Left forelimb (tissue), 1 donor: ENCODE data around the gene PSMC2.
"Not testable (repeated sequence)": the region's sequence is repeated elsewhere in the genome, so short reads cannot be mapped to it uniquely, and the experiment has no call there.

ENCODE experiments used
- DNase-seq: peaks from one replicate; pipeline ENCODE4 v3.0.0-alpha.2; 2018; ENCODE audit warnings: low spot score

Gene PSMC2

GRCh38 chr7:103379270-103379975, 32.0 kb downstream of the PSMC2 start:
- DNase-seq: no peak

GRCh38 chr7:103380395-103381191, 33.1 kb downstream of the PSMC2 start:
- DNase-seq: no peak

DNA sequence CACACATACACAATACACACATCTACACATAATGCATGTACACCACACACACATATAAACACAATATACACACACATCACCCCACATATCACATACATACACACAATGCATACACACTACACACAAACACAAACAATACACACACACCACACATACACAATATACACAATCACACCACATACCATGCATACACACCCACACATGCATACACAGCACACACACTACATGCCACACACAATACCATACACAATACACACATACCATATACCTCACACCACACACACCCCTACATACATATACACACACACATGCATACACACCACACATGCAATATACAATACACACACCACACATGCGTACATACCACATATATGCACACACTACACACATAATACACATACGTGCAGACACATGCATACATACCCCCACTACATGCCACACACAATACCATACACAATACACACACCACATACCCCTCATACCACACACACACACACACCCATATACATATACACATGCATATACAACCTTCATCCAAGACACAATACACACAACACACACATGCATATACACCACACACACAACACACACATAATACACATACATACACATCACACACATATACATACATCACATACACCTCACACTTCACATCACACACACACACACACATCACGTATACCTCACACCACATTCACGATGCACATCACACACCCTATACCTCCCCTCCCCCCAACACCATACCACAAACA, 34.0 kb downstream of the PSMC2 start:
- no peak for DNase-seq

DNA sequence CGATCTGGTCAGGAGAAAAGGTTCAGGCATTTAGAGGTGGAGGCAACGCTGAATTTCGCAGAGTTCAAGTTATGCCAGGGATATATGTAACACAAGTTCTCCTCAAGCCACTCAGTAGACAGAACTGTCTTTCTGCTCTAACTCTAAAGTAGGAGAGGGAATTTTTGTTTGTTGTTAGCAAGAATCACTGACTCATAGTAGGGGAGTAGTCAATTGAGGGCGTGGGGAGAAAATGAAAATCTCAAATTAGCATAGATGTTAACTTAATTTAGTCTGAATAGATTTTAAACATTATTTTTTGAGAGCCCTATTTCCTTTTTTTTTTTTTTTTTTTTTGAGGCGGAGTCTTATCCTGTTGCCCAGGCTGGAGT, 34.6 kb downstream of the PSMC2 start:
- no peak for DNase-seq

- no peak for DNase-seq
These were observed 39.8 kb downstream of the PSMC2 start for GRCh38 chr7:103387242-103387641.

GRCh38 chr7:103388469-103389140, 41.2 kb downstream of the PSMC2 start:
- no peak for DNase-seq

GRCh38 chr7:103389263-103389662, 41.8 kb downstream of the PSMC2 start:
- DNase-seq: no peak

DNA sequence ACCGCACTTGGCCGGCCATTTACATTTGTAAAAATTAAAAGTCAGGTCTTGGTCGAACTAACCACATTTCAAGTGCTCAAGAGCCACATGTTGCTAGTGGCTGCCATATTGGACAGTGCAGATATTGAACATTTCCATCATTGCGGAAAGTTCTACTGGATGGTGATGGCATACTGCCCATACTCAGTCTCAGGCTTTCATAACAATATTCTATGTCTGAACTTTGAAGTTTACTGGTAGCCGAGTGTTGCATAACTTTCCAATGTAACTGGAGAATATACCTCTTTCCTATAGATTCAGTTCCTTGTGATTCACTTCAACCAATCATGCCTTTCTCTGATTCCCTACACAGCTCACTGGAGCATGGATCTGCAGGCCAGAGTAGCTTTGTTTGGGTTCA, 43.7 kb downstream of the PSMC2 start:
- DNase-seq: no peak

DNA sequence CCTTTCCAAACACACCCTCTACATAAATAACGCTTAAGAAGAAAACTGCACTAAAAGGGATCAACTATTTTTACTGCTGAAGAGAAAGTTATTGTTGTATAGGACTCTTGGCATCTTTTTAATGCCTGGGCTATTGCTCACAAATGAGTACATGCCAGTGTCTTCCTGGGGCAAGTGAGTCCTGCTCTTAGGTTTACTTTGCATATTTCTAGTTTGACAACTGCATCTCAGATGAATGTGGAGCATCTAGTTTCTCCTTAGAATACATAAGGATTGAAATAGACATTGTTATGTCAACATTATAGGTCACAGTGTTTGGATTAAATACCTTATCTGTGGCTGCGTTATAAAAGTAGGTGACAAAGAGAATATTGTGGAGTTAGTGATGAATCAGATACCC, 44.5 kb downstream of the PSMC2 start:
- DNase-seq: no peak

GRCh38 chr7:103394566-103394965, 47.1 kb downstream of the PSMC2 start:
- no peak for DNase-seq

DNA sequence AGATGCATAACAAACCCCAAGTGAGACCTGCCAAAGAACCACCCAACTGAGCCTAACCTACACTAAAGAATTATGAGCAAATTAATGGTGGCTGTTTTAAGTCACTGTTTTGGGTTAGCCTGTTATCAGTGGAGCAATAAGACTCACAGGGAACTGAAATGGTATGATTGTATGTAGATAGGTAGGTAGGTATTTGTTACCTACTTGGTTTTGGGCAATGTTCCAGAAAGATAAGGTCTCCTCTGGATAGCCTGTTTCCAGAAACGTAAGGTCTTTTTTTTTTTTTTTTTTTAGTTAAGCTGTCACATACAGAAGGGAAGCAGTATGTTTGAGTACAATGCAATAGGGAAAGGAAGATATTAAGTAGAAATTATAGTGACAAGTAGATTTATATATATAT, 47.6 kb downstream of the PSMC2 start:
- no peak for DNase-seq

DNA sequence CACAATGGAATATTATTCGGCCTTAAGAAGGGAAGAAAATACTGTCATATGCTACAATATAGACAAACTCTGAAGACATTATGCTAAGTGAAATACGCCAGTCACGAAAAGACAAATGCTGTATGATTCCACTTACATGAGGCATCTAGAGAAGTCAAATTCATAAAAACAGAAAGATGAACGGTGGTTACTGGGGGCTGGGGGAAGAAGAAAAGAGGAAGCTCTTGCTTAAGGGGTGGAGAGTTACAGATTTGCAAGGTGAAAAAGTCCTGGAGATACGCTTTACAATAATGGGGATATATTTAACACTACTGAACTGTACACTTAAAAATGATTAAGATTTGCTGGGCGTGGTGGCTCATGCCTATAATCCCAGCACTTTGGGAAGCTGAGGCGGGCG, 49.0 kb downstream of the PSMC2 start:
- DNase-seq: no peak

DNA sequence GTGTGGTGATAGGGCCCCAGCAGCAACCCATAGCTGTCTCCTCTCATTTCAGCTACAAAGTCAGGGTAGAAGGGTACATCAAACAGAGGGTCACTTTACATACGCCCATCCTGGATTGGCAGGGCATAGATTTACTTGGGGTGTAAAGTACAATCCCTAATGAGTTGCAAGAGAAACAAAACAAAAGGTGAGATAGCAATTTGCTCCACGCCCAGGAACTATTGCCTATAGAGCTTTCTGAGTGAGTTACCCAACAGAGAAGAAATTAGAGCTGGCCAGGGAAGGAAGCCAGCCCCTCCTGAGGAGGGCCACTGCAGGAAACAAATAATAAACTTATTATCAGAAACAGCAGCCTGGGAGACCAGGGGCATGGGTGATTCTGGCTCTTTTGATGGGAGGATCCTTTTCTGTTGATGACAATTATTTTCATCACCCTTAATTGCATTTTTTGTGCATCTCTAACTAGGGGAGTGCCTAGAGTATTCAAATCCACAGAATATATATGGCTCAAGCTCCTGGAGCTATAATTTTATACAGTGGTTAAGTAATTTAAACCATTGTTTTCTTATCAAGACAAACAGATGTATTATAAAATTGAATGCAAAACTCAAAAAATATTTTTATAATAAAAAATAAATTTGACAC, 51.2 kb downstream of the PSMC2 start:
- no peak for DNase-seq

DNA sequence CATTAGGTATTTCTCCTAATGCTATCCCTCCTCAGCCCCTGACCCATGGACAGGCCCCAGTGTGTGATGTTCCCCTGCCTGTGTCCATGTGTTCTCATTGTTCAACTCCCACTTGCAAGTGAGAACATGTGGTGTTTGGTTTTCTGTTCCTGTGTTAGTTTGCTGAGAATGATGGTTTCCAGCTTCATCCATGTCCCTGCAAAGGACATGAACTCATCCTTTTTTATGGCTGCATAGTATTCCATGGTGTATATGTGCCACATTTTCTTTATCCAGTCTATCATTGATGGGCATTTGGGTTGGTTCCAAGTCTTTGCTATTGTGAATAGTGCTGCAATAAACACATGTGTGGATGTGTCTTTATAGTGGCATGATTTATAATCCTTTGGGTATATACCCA, 52.2 kb downstream of the PSMC2 start:
- DNase-seq: not testable (repeated sequence)

- not testable (repeated sequence) for DNase-seq
These were observed 58.6 kb downstream of the PSMC2 start for GRCh38 chr7:103405789-103406613.

GRCh38 chr7:103412151-103412550, 64.7 kb downstream of the PSMC2 start:
- no peak for DNase-seq

- no peak for DNase-seq
These were observed 66.0 kb downstream of the PSMC2 start for GRCh38 chr7:103413407-103413806.

DNA sequence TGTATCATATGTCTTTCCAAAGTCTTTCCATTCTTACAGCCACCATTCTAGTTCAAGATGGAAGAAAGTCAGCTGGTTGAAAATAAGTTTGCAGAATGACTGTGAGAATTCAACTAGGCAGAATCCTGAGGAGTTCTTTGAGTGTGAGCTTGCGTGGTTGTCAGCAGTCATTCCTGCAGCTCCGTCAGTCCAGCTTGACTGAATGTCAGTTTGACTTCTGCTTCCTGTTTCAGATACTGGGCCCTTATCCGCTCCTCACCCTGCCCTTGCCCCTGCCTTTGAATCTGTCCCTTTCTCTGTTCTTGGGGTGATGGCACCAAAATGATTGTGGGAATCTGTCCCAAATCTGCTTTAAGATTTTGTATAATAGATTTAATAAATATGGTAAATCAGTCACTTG, 70.8 kb downstream of the PSMC2 start:
- no peak for DNase-seq
